Lower lobe of right lung (tissue), 2 donors: ENCODE data around the gene ALLC. TPM values are rescaled to one million over a fixed set of nuclear protein-coding genes. Genes with fewer than 3 reads are reported as not detected.
A peak's percentile ranks its signal among the peaks of the same experiment; 100 is the strongest.
"Not testable (repeated sequence)": the region's sequence is repeated elsewhere in the genome, so short reads cannot be mapped to it uniquely, and the experiment has no call there.

Experiments used
- ATAC-seq, 2 donors: fragments of 200-7000 bp; cut with Tn5 transposase; one replicate each; pipeline ENCODE4 v1.9.1; 2020 to 2022; ENCODE audit warnings: mild to moderate bottlenecking in 2 of 2, moderate library complexity in 2 of 2
- DNase-seq: peaks from one replicate; pipeline ENCODE4 v3.0.0-alpha.2; 2020
- H3K27ac ChIP-seq: fragments of 200-600 bp; one replicate; pipeline ENCODE4 v1.8.0; 2022
- H3K27me3 ChIP-seq: fragments of 200-600 bp; one replicate; pipeline ENCODE4 v1.8.0; 2022; ENCODE audit warnings: low read depth
- H3K36me3 ChIP-seq: fragments of 200-600 bp; one replicate; pipeline ENCODE4 v1.8.0; 2022; ENCODE audit warnings: mild to moderate bottlenecking
- H3K4me1 ChIP-seq: fragments of 200-600 bp; one replicate; pipeline ENCODE4 v1.8.0; 2022
- H3K4me3 ChIP-seq: fragments of 200-600 bp; one replicate; pipeline ENCODE4 v1.8.0; 2022; ENCODE audit warnings: mild to moderate bottlenecking
- H3K9me3 ChIP-seq: fragments of 200-600 bp; one replicate; pipeline ENCODE4 v1.8.0; 2022
- CTCF ChIP-seq: fragments of 200-600 bp; IDR thresholded peaks from one replicate; pipeline ENCODE4 v1.8.0; 2022; ENCODE audit warnings: antibody characterized with exemption, mild to moderate bottlenecking
- intact Hi-C: fragments of 100-400 bp; cut with DNase I; formaldehyde crosslinking; loops from one replicate; pipeline ENCODE4 v1.11.0; 2022
- total RNA-seq: library from RNA; stranded (reverse); fragmentation: NEBNext Ultra II Directional; extraction: Animal tissue kit (Norgen Biotek cat#: 25700); gene quantifications from one replicate; pipeline ENCODE4 v1.2.1, GENCODE V29; 2021
- donor health status: DM: no; HTN: yes; CAD: no; lungs with severe emphysema.

The ALLC gene
- total RNA-seq, 1 donor from 2014 or later: not detected

- Histone ChIP-seq H3K36me3 (no peaks in the 10 kb centered on the region), H3K27ac (no peak overlapping the region), H3K9me3 (no peaks in the 10 kb centered on the region), H3K4me1 (no peaks in the 10 kb centered on the region), H3K4me3 (no peak overlapping the region), H3K27me3 (no peaks in the 10 kb centered on the region)
- DNase-seq: no peak
- peak in 1 of 2 donors; percentile 27 for ATAC-seq
- no peak for TF ChIP-seq CTCF
- intact Hi-C loops: no loop called here
Observed at GRCh38 chr2:3612639-3613523, 45.1 kb upstream of the ALLC start.

- no peak for ATAC-seq
- H3K4me3 ChIP-seq: no peak overlapping the region
- no peak for DNase-seq
- TF ChIP-seq CTCF: no peak
- H3K27me3 ChIP-seq: no peaks in the 10 kb centered on the region
- intact Hi-C loops: no loop called here
- no peaks in the 10 kb centered on the region for H3K36me3 ChIP-seq
- H3K9me3 ChIP-seq: no peaks in the 10 kb centered on the region
- H3K4me1 ChIP-seq: no peaks in the 10 kb centered on the region
- H3K27ac ChIP-seq: no peak overlapping the region
Observed at GRCh38 chr2:3613524-3613905, 44.5 kb upstream of the ALLC start.

GRCh38 chr2:3614743-3615142, 43.3 kb upstream of the ALLC start:
- ATAC-seq, DNase-seq, H3K4me1 ChIP-seq, H3K27me3 ChIP-seq, H3K4me3 ChIP-seq, intact Hi-C loops, H3K9me3 ChIP-seq, H3K36me3 ChIP-seq, H3K27ac ChIP-seq: not testable (repeated sequence)

GRCh38 chr2:3615541-3616200, 42.3 kb upstream of the ALLC start:
- H3K9me3 ChIP-seq, H3K27ac ChIP-seq, DNase-seq, ATAC-seq, H3K27me3 ChIP-seq, H3K36me3 ChIP-seq, intact Hi-C loops, H3K4me3 ChIP-seq, H3K4me1 ChIP-seq: not testable (repeated sequence)

GRCh38 chr2:3616435-3617197, 41.4 kb upstream of the ALLC start:
- H3K27me3 ChIP-seq, H3K36me3 ChIP-seq, H3K9me3 ChIP-seq, DNase-seq, ATAC-seq, H3K4me3 ChIP-seq, H3K4me1 ChIP-seq, intact Hi-C loops, H3K27ac ChIP-seq: not testable (repeated sequence)

GRCh38 chr2:3617198-3617890, 40.7 kb upstream of the ALLC start:
- Histone ChIP-seq H3K4me3 (no peak overlapping the region), H3K27me3 (no peaks in the 10 kb centered on the region), H3K4me1 (no peaks in the 10 kb centered on the region), H3K9me3 (no peaks in the 10 kb centered on the region), H3K36me3 (no peaks in the 10 kb centered on the region), H3K27ac (no peak overlapping the region)
- no peak for TF ChIP-seq CTCF
- DNase-seq: no peak
- intact Hi-C loops: no loop called here
- ATAC-seq: no peak
